WTC11 (cell line): Measurements from ENCODE around the gene GINS1.
A peak's percentile ranks its signal among the peaks of the same experiment; 100 is the strongest.

Experiments used
- CBFB ChIP-seq: sonication (generic); formaldehyde crosslinking; IDR thresholded peaks from 2 replicates; pipeline ENCODE4 v1.8.1; 2022; ENCODE audit warnings: mild to moderate bottlenecking, low read depth, missing genetic modification reagents
- ETV6 ChIP-seq: sonication (generic); formaldehyde crosslinking; IDR thresholded peaks from 2 replicates; pipeline ENCODE4 v1.8.1; 2022; ENCODE audit warnings: mild to moderate bottlenecking, missing genetic modification reagents
- JUN ChIP-seq: sonication (generic); formaldehyde crosslinking; IDR thresholded peaks from 2 replicates; pipeline ENCODE4 v1.8.0; 2023; ENCODE audit warnings: mild to moderate bottlenecking, missing genetic modification reagents
- NR2C2 ChIP-seq: sonication (generic); formaldehyde crosslinking; IDR thresholded peaks from 2 replicates; pipeline ENCODE4 v1.8.0; 2022; ENCODE audit warnings: mild to moderate bottlenecking, missing genetic modification reagents
- SMAD4 ChIP-seq: sonication (generic); formaldehyde crosslinking; IDR thresholded peaks from 2 replicates; pipeline ENCODE4 v1.8.0; 2022; ENCODE audit warnings: mild to moderate bottlenecking, missing genetic modification reagents
- SP1 ChIP-seq: sonication (generic); formaldehyde crosslinking; conservative IDR thresholded peaks from 2 replicates; pipeline ENCODE4 v1.8.1; 2022; ENCODE audit warnings: missing genetic modification reagents
- TCF7 ChIP-seq: sonication (generic); formaldehyde crosslinking; IDR thresholded peaks from 2 replicates; pipeline ENCODE4 v1.8.0; 2022; ENCODE audit warnings: mild to moderate bottlenecking, low read depth, missing genetic modification reagents, moderate library complexity
- TEAD4 ChIP-seq: sonication (generic); formaldehyde crosslinking; IDR thresholded peaks from 2 replicates; pipeline ENCODE4 v1.8.0; 2022; ENCODE audit warnings: mild to moderate bottlenecking, missing genetic modification reagents
- ZNF263 ChIP-seq: sonication (generic); formaldehyde crosslinking; IDR thresholded peaks from 2 replicates; pipeline ENCODE4 v1.8.1; 2022; ENCODE audit warnings: low read depth, mild to moderate bottlenecking, moderate library complexity, missing genetic modification reagents
- TF ChIP-seq, protein P1 (sequence below): fragments of 200-600 bp; IDR thresholded peaks from 2 replicates; pipeline ENCODE4 v1.8.0; 2022; ENCODE audit warnings: antibody characterized with exemption
- TF ChIP-seq, protein P2 (sequence below): sonication (generic); formaldehyde crosslinking; IDR thresholded peaks from 2 replicates; pipeline ENCODE4 v1.8.0; 2022; ENCODE audit warnings: mild to moderate bottlenecking, missing genetic modification reagents
- TF ChIP-seq, protein P3 (sequence below): sonication (generic); formaldehyde crosslinking; IDR thresholded peaks from 2 replicates; pipeline ENCODE4 v1.8.1; 2023; ENCODE audit warnings: mild to moderate bottlenecking, missing genetic modification reagents, moderate library complexity
- TF ChIP-seq, protein P4 (sequence below): fragments of 250-450 bp; sonication (Bioruptor Pico); IDR thresholded peaks from 2 replicates; pipeline ENCODE4 v2.1.2; 2022; ENCODE audit warnings: mild to moderate bottlenecking, moderate library complexity

DNA sequence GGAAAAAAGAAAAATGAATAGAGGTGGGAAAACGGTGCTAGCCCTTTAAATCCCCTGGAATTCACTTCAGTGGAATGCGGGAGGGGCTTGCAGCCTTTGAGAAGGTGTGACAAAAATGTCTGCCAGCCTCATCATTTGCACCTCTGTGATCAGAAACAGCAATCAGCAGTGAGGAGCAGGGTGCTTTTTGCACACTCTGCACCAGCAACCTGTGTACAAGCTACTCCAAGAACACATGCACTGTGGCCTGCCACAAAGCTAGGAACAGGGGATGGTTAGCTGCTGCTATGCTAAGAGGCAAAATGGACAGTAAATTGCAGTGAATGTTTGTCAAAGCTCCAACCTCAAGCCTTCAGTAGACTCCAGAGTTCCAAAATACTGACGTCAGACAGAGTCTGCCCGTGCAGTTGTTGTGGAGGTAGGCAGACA, 29.7 kb downstream of the GINS1 start:
- TF ChIP-seq, protein P1, sequence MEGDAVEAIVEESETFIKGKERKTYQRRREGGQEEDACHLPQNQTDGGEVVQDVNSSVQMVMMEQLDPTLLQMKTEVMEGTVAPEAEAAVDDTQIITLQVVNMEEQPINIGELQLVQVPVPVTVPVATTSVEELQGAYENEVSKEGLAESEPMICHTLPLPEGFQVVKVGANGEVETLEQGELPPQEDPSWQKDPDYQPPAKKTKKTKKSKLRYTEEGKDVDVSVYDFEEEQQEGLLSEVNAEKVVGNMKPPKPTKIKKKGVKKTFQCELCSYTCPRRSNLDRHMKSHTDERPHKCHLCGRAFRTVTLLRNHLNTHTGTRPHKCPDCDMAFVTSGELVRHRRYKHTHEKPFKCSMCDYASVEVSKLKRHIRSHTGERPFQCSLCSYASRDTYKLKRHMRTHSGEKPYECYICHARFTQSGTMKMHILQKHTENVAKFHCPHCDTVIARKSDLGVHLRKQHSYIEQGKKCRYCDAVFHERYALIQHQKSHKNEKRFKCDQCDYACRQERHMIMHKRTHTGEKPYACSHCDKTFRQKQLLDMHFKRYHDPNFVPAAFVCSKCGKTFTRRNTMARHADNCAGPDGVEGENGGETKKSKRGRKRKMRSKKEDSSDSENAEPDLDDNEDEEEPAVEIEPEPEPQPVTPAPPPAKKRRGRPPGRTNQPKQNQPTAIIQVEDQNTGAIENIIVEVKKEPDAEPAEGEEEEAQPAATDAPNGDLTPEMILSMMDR, result no peak
- TF ChIP-seq NR2C2 (CRISPR knock-in tag) (no peak), TCF7 (no peak), CBFB (CRISPR knock-in tag) (no peak), SP1 (no peak), ZNF263 (CRISPR knock-in tag) (no peak), SMAD4 (no peak), ETV6 (CRISPR knock-in tag) (no peak), TEAD4 (CRISPR knock-in tag) (peak; percentile 70; the same call in 1 of the 2 replicates), JUN (CRISPR knock-in tag) (no peak)
- TF ChIP-seq, protein P2, sequence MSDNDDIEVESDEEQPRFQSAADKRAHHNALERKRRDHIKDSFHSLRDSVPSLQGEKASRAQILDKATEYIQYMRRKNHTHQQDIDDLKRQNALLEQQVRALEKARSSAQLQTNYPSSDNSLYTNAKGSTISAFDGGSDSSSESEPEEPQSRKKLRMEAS (CRISPR knock-in tag), result no peak
- TF ChIP-seq, protein P3, sequence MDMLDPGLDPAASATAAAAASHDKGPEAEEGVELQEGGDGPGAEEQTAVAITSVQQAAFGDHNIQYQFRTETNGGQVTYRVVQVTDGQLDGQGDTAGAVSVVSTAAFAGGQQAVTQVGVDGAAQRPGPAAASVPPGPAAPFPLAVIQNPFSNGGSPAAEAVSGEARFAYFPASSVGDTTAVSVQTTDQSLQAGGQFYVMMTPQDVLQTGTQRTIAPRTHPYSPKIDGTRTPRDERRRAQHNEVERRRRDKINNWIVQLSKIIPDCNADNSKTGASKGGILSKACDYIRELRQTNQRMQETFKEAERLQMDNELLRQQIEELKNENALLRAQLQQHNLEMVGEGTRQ (CRISPR knock-in tag), result no peak
- TF ChIP-seq, protein P4, sequence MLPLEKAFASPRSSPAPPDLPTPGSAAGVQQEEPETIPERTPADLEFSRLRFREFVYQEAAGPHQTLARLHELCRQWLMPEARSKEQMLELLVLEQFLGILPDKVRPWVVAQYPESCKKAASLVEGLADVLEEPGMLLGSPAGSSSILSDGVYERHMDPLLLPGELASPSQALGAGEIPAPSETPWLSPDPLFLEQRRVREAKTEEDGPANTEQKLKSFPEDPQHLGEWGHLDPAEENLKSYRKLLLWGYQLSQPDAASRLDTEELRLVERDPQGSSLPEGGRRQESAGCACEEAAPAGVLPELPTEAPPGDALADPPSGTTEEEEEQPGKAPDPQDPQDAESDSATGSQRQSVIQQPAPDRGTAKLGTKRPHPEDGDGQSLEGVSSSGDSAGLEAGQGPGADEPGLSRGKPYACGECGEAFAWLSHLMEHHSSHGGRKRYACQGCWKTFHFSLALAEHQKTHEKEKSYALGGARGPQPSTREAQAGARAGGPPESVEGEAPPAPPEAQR (CRISPR knock-in tag), result no peak
